Endothelial cell of umbilical vein (primary cell): Measurements from ENCODE around the gene ZNF639. TPM values are rescaled to one million over a fixed set of nuclear protein-coding genes. Genes with fewer than 3 reads are reported as not detected.

Experiments
- BruUV-seq: library from RNA; stranded (reverse); fragments of 400-500 nt; replicated peaks from 2 replicates; lab custom pipeline; 2021; lab: Mats Ljungman, UMichigan
- CTCF ChIA-PET: fragments of 300-600, 350-600 bp; sonication (Branson Sonifier 250); formaldehyde crosslinking; loops from one replicate; lab custom pipeline; 2021; ENCODE audit warnings: antibody characterized with exemption, inconsistent platforms; lab: Charles Lee
- POLR2A ChIA-PET: fragments of 300-600, 350-600 bp; sonication (Branson Sonifier 250); formaldehyde crosslinking; loops from one replicate; lab custom pipeline; 2021; ENCODE audit warnings: antibody characterized with exemption, inconsistent platforms; lab: Charles Lee
- DNase-seq: peaks from one replicate; pipeline ENCODE4 v3.0.0-alpha.2; 2011; ENCODE audit warnings: low read depth, low spot score
- FAIRE-seq: peaks from 2 replicates; lab custom pipeline; 2011; peaks lifted over from hg19 to GRCh38; lab: Jason Lieb, UNC
- H2AFZ ChIP-seq: 2 replicates; pipeline ENCODE4 v1.6.0; 2012; ENCODE audit warnings: low read depth, low read length, control low read depth, inconsistent platforms
- H3K27ac ChIP-seq: 2 replicates; pipeline ENCODE4 v1.5.1; 2011; ENCODE audit warnings: low read depth, mild to moderate bottlenecking, control low read depth, low read length, moderate library complexity; ENCODE audit not compliant: insufficient read depth
- H3K27me3 ChIP-seq, 2 experiments: 2 replicates each; pipeline versions ENCODE4 v1.6.0 to v1.6.1; 2011; ENCODE audit warnings: low read length in 2 of 2, mixed read lengths in 1 of 2; ENCODE audit not compliant: control insufficient read depth in 2 of 2, insufficient read depth in 2 of 2
- H3K36me3 ChIP-seq, 2 experiments: 2 replicates in 1 of 2; 3 replicates in 1 of 2; pipeline ENCODE4 v1.5.1; 2011; ENCODE audit warnings: low read length in 2 of 2, mild to moderate bottlenecking in 1 of 2, moderate library complexity in 1 of 2; ENCODE audit not compliant: control insufficient read depth in 2 of 2, insufficient read depth in 2 of 2; ENCODE audit errors: extremely low read depth in 1 of 2
- H3K4me1 ChIP-seq: 3 replicates; pipeline ENCODE4 v1.5.1; 2011; ENCODE audit warnings: mild to moderate bottlenecking, low read length; ENCODE audit not compliant: control insufficient read depth, insufficient read depth; ENCODE audit errors: extremely low read depth
- H3K4me2 ChIP-seq: 2 replicates; pipeline ENCODE4 v1.6.1; 2011; ENCODE audit warnings: low read length, control low read depth, mixed read lengths; ENCODE audit not compliant: insufficient read depth
- H3K4me3 ChIP-seq, 3 experiments: fragments of 200-600 bp in 1 of 3; sonication (generic), shearing (Covaris generic) in 1 of 3; replicated peaks in 1 of 3; 2 replicates each; pipeline ENCODE4 v1.5.1; 2011 to 2016; ENCODE audit warnings: control low read depth in 3 of 3, low read length in 3 of 3, mild to moderate bottlenecking in 2 of 3, inconsistent platforms in 1 of 3, low read depth in 1 of 3, moderate library complexity in 1 of 3; ENCODE audit not compliant: insufficient read depth in 1 of 3
- H3K79me2 ChIP-seq: 2 replicates; pipeline ENCODE4 v1.6.0; 2012; ENCODE audit warnings: low read length, inconsistent platforms; ENCODE audit not compliant: control insufficient read depth, insufficient read depth
- H3K9ac ChIP-seq: replicated peaks from 2 replicates; pipeline ENCODE3; 2011; ENCODE audit warnings: low read length, control low read depth; ENCODE audit not compliant: insufficient read depth; ENCODE audit errors: extremely low read depth
- H3K9me1 ChIP-seq: replicated peaks from 3 replicates; pipeline ENCODE4 v1.6.0; 2011; ENCODE audit warnings: mild to moderate bottlenecking, low read length; ENCODE audit not compliant: control insufficient read depth, insufficient read depth; ENCODE audit errors: extremely low read depth
- H3K9me3 ChIP-seq: replicated peaks from 2 replicates; pipeline ENCODE4 v1.5.1; 2012; ENCODE audit warnings: low read length, inconsistent platforms; ENCODE audit not compliant: control insufficient read depth, insufficient read depth
- H4K20me1 ChIP-seq: replicated peaks from 2 replicates; pipeline ENCODE3; 2011; ENCODE audit warnings: mild to moderate bottlenecking, low read length; ENCODE audit not compliant: control insufficient read depth, insufficient read depth; ENCODE audit errors: extremely low read depth
- CTCF ChIP-seq, 2 donors: IDR thresholded peaks; 1 replicate in 1 of 2; 2 replicates in 1 of 2; pipeline ENCODE4 v1.5.1; 2011; ENCODE audit warnings: low read length in 2 of 2, mild to moderate bottlenecking in 2 of 2, moderate library complexity in 2 of 2, control low read depth in 1 of 2, inconsistent platforms in 1 of 2, low read depth in 1 of 2; ENCODE audit not compliant: insufficient read depth in 1 of 2; ENCODE audit errors: extremely low read depth in 1 of 2
- EZH2 ChIP-seq: IDR thresholded peaks from 2 replicates; pipeline ENCODE4 v1.6.1; 2012; ENCODE audit warnings: borderline replicate concordance, low read depth, mild to moderate bottlenecking, moderate library complexity, low read length, inconsistent platforms; ENCODE audit not compliant: severe bottlenecking
- FOS ChIP-seq: IDR thresholded peaks from 2 replicates; pipeline ENCODE4 v1.6.1; 2011; ENCODE audit warnings: mild to moderate bottlenecking, low read length, moderate library complexity, borderline replicate concordance; ENCODE audit not compliant: insufficient read depth
- GATA2 ChIP-seq: IDR thresholded peaks from 2 replicates; pipeline ENCODE4 v1.7.0; 2011; ENCODE audit warnings: low read depth, mild to moderate bottlenecking, moderate library complexity, mixed read lengths, low read length; ENCODE audit not compliant: insufficient read length, insufficient read depth
- JUN ChIP-seq: IDR thresholded peaks from 2 replicates; pipeline ENCODE4 v1.6.1; 2011; ENCODE audit warnings: borderline replicate concordance, low read depth; ENCODE audit not compliant: insufficient read length, insufficient read depth
- MAX ChIP-seq: IDR thresholded peaks from 2 replicates; pipeline ENCODE4 v1.6.1; 2011; ENCODE audit not compliant: insufficient read depth, insufficient read length
- MYC ChIP-seq: IDR thresholded peaks from one replicate; pipeline ENCODE4 v1.6.1; 2011; ENCODE audit warnings: mild to moderate bottlenecking, low read depth, low read length
- POLR2A ChIP-seq: IDR thresholded peaks from 2 replicates; pipeline ENCODE4 v1.6.1; 2012; ENCODE audit warnings: low read depth, mild to moderate bottlenecking, control low read depth, low read length
- POLR2AphosphoS5 ChIP-seq: IDR thresholded peaks from 2 replicates; pipeline ENCODE4 v1.6.1; 2012; ENCODE audit warnings: low read depth, mild to moderate bottlenecking, control low read depth, low read length, moderate library complexity; ENCODE audit not compliant: insufficient read depth
- dilution Hi-C: fragments of 300-500 bp; cut with MboI; formaldehyde crosslinking; loops from one replicate; pipeline ENCODE4 v1.15.0; 2019; ENCODE audit warnings: low sequenced_read_pairs; ENCODE audit not compliant: extremely low pct_ligation_motif_present
- intact Hi-C: fragments of 100-400 bp; cut with micrococcal nuclease; formaldehyde crosslinking; loops from one replicate; pipeline ENCODE4 v1.10.0; 2022
- polyA plus RNA-seq, 4 experiments: library from polyadenylated mRNA; depleted of rRNA in 3 of 4; stranded (reverse) in 3 of 4; unstranded in 1 of 4; fragments of >200 nt; gene quantifications; 2 replicates each; pipeline versions ENCODE4 v1.2.1 to v1.2.3, GENCODE V29; 2011 to 2012; ENCODE audit warnings: missing spikeins in 1 of 4
- total RNA-seq: library from RNA; stranded (reverse); gene quantifications from 2 replicates; pipeline ENCODE4 v1.2.3, GENCODE V29; 2021

Gene ZNF639
- total and polyA plus RNA-seq, 2 donors (not counting 3 experiments of a cell fraction or from before 2014, with no cell fraction given), result 8.0 to 30.5 TPM

GRCh38 chr3:179276743-179277142 lies 46.1 kb upstream of the ZNF639 start:
- Histone ChIP-seq H3K9ac (no peak overlapping the region), H2AFZ (no peak overlapping the region), H3K36me3 (no peaks in the 10 kb centered on the region), H4K20me1 (no peaks in the 10 kb centered on the region), H3K4me1 (no peaks in the 10 kb centered on the region), H3K9me3 (no peaks in the 10 kb centered on the region), H3K27me3 (peaks cover 4 to 5% of the 10 kb centered on the region in 2 experiments), H3K9me1 (no peaks in the 10 kb centered on the region), H3K4me3 (no peak overlapping the region), H3K4me2 (no peak overlapping the region), H3K79me2 (no peaks in the 10 kb centered on the region), H3K27ac (no peak overlapping the region)
- dilution Hi-C loops, result no loop called here
- DNase-seq (no peak), FAIRE-seq (no peak)
- TF ChIP-seq EZH2 (no peak), GATA2 (no peak), JUN (no peak), CTCF (IDR thresholded peaks at IDR 0.05; ENCODE audit: extremely low read depth in 1 of 2, insufficient read depth in 1 of 2, low read depth in 1 of 2, low read length in 2 of 2) (no peak), POLR2AphosphoS5 (no peak), POLR2A (no peak), MAX (no peak), FOS (no peak), MYC (no peak)
- CTCF ChIA-PET, result interaction anchor here (0.7 to 1.9 kb wide), 3 partner anchors 39 to 262 kb away, joined by 3 to 6 read pairs (median 4); no protein-coding TSS in a partner anchor
- BruUV-seq, result no TSS peak
- intact Hi-C loops, result no loop called here
- POLR2A ChIA-PET, result no interaction called here
